NCI-H526 (cell line): ENCODE results near the gene NTHL1.

Source experiments
- DNase-seq, 2 experiments: peaks; one replicate each; lab custom pipeline; 2025; lab: John Stamatoyannopoulos, UW

Gene NTHL1

DNA sequence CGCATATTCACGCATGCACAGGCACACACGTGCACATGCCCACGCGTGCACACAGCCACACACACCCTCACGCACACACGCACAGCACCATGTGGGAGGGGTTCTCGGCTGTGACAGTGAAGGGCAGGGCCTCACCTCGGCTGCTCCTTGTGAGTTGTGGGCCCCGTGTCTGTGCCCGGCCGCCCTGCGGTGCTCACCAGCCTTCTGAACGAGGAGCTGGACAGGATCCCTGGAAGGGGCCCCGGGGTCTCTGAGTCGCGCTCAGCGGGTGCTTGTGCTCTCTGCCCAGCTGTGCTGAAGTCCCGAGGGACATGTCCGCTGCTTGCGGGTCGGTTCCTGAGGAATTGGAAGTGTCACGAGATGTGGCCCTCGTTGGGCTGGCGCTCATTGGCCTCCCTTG is 16.2 kb upstream of the NTHL1 start:
- no peak for DNase-seq

DNA sequence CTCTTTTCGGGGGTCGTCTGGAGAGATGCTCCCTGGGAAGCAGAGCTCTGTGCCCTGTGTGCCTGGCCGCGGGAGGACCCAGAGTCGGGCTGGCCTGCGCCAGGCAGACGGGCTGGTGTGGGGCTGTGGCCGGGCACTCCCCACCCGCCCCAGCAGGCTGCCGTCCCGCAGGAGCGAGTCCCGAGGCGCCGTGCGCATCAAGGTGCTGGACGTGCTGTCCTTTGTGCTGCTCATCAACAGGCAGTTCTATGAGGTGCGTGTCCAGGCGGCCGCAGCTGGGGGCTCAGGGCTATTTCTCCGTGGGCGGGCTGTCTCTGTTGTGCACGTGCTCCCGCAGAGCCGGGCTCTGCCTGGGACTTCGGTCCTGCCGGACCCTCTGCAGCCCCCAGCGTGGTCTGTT is 15.2 kb upstream of the NTHL1 start:
- no peak for DNase-seq

- DNase-seq: no peak
Observed at GRCh38 chr16:2061526-2061925, 13.9 kb upstream of the NTHL1 start.

DNA sequence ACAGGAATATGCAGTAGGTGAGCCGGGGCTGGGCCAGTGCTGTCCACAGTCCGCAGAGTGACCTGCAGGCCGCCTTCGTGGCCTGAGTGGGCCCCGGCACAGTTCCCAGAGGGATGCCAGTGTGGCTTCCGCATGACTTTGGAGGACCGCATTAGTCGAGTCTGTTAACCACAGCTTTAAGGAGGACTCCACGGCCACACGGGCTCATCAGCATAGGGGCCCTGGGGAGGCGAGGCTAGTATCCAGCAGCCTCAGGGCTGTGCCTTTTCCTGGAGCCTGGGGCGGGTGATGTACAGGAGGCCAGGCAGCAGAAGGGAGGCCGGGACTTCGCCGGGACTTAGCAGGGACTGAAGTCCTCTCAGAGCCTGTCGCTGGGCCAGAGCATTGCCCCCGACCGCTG is 13.4 kb upstream of the NTHL1 start:
- no peak for DNase-seq

DNA sequence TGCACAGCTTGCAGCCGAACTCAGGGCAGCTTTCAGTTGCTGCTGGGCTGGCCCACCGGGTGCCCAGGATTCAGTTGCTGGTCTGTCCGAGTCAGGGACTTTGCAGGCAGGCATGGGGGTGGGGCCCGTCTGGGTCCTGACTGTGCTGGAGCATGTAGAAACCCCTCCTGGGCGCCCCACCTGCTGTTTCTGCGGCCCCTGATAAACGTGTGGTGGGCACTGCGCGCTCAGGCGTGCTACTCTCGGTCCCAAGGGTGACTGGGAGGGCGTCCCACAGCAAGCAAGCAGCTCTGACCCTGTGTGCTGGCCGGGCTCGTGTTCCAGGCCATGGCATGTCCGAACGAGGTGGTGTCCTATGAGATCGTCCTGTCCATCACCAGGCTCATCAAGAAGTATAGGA is 12.7 kb upstream of the NTHL1 start:
- DNase-seq: no peak

- no peak for DNase-seq
Observed at GRCh38 chr16:2058872-2059271, 11.2 kb upstream of the NTHL1 start.

DNA sequence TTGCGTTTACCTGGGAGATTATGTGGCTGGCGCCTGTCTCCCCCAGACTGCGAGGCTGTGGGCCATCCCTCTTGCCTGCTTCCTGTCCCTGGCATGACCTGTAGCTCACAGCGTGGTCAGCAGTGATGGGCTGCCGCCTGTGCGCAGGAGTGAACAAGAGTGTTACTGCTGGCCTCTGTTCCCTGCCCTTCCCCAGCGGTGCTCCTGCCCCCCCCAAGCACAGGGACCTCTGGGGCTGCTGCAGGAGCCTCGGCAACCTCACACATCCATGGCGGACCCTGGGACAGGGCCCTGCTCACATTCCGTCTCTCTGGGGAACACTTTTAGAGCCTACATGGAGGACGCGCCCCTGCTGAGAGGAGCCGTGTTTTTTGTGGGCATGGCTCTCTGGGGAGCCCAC is 10.8 kb upstream of the NTHL1 start:
- DNase-seq: no peak

DNA sequence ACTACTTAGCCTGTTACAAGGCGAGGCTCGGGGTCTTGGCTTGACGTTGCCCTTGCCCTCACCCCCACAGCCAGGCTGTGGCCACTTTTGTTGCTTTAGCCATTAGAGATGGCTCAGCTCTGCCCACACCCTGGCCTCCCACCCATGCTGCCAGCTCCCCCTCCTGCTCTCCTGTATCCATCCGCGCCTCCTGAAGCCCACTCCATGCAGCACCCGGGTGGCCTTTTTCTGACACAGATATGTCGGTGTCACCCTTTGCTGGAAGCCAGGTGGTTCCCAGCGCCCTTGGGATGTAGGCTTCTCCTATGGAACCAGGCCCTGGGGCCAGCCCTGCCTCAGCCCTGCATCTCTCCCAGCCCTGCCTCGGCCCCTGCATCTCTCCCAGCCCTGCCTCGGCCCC is 9.8 kb upstream of the NTHL1 start:
- DNase-seq: no peak

DNA sequence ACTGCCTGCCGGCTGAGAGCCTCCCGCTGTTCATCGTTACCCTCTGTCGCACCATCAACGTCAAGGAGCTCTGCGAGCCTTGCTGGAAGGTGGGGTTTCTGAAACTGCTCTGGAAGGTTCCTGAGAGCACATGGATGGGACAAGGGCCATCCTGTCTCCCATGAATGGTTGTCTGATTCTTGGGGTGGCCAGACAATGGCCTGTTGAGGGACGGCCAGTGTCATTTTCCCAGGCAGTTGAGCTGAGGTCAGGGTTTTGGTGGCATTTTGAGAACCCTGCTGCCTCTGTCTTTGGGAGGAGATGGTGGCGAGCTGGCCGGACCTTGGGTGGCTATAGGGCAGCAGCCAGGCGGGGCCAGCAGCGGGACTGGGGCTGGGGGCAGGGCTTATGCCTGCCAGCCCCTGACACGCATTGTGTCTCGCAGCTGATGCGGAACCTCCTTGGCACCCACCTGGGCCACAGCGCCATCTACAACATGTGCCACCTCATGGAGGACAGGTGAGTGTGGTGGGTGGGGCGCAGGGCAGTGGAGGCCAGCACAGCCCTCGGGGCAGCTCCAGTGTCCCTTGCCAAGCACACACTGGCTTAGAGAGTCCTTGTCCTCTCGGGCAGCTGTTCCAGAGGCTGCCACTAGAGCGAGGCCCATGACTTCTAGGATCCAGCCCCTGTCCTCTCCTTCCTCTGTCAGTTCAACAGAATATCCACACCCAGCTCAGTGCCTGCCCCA is 9.2 kb upstream of the NTHL1 start:
- no peak for DNase-seq

GRCh38 chr16:2056077-2056476 is 8.4 kb upstream of the NTHL1 start:
- no peak for DNase-seq

GRCh38 chr16:2054543-2055245 is 7.1 kb upstream of the NTHL1 start:
- DNase-seq: no peak

- no peak for DNase-seq
Observed at GRCh38 chr16:2053897-2054296, 6.3 kb upstream of the NTHL1 start.

DNA sequence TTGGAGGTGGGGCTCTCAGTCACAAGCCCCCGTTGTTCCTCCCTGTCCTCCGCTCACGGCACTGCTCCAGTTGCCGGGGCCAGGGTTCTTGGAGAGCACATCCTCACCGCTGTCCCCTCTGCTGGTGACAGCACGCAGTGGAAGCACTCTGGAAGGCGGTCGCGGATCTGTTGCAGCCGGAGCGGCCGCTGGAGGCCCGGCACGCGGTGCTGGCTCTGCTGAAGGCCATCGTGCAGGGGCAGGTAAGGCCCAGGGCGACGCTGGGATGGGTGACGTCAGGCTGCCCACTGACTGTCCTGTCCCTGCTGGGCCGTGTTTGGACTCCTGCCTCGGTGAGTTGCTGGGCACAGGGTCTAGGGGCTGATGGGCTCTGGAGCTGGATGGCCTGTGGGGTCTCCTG is 5.6 kb upstream of the NTHL1 start:
- no peak for DNase-seq

DNA sequence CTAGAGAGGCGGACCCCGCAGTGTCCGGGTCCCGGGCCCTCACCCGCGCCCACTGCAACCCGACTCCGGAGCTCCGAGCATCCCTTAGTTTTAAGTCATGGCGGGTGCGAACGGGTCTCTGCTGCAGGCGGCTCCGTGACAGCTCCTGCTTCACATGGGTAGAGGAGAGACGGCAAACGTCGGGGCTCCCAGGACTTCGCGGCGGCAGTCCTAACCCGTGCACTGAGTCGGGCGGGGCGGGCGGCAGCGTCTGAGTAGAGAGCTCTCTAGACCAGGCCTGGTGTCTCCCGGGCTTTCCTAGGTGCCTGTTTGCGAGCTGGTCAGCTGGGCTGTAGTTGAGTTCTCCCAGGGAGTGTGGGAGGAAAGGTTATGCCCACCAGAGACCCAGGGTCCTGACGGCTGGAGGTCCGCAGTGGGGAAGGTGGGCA is 496 bp upstream of the NTHL1 start:
- DNase-seq: no peak

DNA sequence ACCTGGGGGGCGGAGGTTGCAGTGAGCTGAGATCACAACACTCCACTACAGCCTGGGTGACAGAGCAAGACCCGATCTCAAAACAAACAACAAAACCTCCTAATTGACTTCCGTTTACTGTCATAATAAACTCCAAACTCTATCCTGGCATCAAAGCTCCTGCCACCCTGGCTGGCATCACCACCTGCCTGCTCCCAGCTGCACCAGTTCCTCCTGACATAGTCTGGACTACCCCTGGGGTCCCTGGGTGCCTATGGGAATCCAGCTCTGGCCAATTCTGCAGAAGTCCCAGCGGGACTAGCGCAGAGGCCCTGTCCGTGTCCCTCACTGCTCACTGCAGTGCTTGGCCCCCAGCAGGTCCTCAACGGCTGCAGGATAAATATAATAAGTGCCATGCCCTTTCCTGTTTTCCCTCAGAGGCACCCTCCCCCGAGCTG is 723 bp downstream of the NTHL1 start:
- DNase-seq: peak in 1 of 2 experiments; percentile 35

- no peak for DNase-seq
Observed at GRCh38 chr16:2045965-2046892, 1.4 kb downstream of the NTHL1 start.

DNA sequence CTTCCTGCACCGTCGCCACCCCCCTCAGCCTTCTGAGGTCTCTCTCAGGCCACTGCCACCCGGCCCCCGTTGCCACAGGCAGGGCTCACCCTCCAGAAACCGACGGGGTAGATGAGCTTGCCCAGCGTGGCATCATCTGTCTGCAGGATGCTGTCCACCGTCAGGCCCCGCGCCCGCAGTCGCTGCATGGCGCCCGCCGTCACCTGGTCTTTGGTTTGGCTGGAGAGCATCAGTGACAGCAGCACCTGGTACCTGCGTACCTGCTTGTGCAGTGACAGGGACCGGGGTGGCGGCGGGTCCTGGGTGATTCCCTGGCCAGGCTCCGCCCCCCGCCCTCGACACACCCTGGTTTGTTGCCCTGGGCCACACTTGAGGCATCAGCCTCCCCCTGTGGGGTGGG is 3.1 kb downstream of the NTHL1 start:
- no peak for DNase-seq

GRCh38 chr16:2043667-2044451 is 3.8 kb downstream of the NTHL1 start:
- DNase-seq: no peak

DNA sequence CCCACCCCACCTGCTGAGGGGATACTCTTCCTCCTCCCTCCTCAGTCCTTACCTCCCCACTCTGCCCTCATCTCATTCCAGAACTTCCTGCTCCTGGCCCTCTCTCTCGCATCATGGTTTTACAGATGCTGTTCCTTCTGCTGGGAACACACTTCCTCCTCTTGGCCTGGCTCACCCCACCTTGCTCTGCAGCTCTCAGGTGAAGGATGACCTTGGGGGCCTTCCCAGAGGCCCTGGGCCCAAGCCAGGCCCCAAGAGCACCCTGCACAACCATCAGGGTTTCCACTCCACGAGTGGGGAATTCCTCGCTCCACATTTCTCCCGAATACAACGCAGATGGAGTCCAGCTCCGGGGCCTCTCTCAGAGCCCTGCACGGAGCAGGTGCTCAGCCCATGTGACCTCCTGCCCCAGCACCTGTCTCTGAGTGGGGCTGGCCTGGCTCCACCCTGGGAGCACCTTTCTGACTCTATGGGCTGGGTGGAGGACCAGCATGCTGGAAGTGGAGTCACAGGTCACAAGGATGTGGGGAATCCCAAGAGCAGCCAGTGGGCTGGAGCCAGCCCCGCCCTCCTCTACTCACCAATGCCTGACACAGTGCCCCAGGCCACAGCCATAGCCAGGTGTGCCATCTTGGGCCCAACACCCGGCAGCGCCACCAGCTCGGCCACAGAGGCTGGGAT is 4.5 kb downstream of the NTHL1 start:
- DNase-seq: peak in 1 of 2 experiments; percentile 30

DNA sequence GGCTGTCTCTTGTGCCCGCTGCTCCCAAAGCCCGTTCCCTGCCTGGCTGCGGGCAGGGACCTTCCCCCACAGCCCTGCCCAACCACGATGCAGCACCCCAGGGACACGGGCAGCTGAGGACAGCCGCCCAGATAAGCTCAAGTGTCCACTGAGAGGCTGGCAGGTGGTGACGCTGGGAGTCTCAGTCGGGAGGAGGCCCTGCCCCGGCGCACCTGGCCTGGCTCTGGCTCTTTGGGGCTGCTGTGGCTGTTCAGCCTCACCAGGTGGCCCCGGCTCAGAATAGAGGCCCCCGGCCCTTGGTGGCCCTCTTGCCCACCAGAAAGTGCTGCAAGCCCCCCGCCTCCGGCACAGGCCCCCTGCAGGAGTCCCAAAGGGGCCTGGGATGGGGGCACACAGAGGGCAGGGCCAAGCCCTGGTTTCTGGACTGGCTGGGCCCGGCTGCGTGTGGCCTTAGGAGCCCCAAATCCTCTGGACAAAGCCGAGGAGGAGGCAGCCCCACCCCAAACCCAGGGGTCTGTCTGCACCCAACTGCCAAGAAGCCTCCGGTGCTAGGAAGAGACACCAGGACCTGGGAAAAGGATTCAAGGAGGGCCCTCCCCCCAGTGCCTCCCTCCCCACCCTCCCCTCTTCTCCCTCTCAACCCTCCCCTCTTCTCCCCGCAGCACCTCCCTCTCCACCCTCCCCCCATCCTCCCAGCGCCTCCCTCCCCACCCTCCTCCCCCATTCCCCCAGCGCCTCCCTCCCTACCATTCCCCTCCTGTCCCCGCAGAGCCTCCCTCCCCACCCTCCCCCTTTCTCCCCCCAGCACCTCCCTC is 5.3 kb downstream of the NTHL1 start:
- DNase-seq: peak in 1 of 2 experiments; percentile 31
